Effector memory CD4-positive, alpha-beta T cell (primary cell): Measurements from ENCODE around the gene PRKCZ.

Experiments
- DNase-seq, 3 donors: peaks; one replicate each; pipeline ENCODE4 v3.0.0-alpha.2; 2020
- H3K27ac ChIP-seq: 2 replicates; pipeline ENCODE4 v1.7.0; 2013; ENCODE audit warnings: mild to moderate bottlenecking, low read length, moderate library complexity; ENCODE audit not compliant: insufficient read depth, poor library complexity, severe bottlenecking
- H3K27me3 ChIP-seq: replicated peaks from 2 replicates; pipeline ENCODE4 v1.7.0; 2013; ENCODE audit warnings: mild to moderate bottlenecking, low read length; ENCODE audit not compliant: insufficient read depth, control insufficient read depth, poor library complexity, severe bottlenecking
- H3K36me3 ChIP-seq: 2 replicates; pipeline ENCODE4 v1.7.0; 2013; ENCODE audit warnings: mild to moderate bottlenecking, low read length, moderate library complexity; ENCODE audit not compliant: control insufficient read depth, insufficient read depth
- H3K4me1 ChIP-seq: 2 replicates; pipeline ENCODE4 v1.7.0; 2013; ENCODE audit warnings: low read length, mild to moderate bottlenecking; ENCODE audit not compliant: control insufficient read depth, insufficient read depth, poor library complexity, severe bottlenecking
- H3K4me3 ChIP-seq: 2 replicates; pipeline ENCODE4 v1.7.0; 2013; ENCODE audit warnings: low read length, low read depth, mild to moderate bottlenecking; ENCODE audit not compliant: insufficient read depth, poor library complexity, severe bottlenecking
- H3K9me3 ChIP-seq: 2 replicates; pipeline ENCODE4 v1.7.0; 2013; ENCODE audit warnings: mild to moderate bottlenecking, low read length, moderate library complexity; ENCODE audit not compliant: control insufficient read depth

Gene PRKCZ

DNA sequence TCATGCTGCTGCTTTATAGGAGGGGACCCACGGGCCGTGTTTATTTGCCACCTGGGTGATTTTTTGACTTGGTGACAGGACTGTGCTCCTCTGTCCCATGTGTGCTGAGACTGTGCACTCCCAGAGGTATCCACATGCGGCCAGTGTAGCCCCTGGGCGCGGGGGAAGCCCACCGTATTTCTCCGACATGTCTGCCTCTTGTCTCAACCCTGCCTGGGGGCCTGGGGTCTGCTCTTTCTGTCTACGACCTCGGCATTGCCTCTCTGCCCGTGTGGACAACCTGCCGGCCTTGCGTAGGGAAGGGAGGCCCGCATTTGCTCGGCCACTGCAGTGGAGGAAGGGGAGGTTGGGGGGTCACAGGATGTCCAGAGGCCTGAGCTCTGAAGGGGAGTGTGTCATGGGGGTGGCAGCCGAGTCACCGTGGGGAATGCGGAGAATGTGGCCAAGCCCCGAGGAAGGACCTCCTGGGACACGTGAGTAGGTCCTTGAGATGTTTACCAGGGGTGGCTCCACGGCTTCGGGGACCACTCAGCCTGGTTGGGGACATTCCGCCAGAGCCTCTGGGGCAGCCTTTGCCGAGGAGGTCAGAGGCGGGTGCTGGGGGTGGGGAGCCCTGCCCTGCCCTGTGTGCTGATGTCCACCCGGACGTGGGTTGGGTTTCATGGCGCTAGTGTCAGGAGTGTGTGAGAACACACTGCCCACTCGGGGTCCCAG is 11.0 kb downstream of the PRKCZ start:
- H3K27ac ChIP-seq: no peak overlapping the region
- H3K4me3 ChIP-seq: no peak overlapping the region
- peaks cover 24% of the 10 kb centered on the region for H3K36me3 ChIP-seq
- no peak for DNase-seq
- no peaks in the 10 kb centered on the region for H3K9me3 ChIP-seq
- H3K4me1 ChIP-seq: no peaks in the 10 kb centered on the region
- H3K27me3 ChIP-seq: no peaks in the 10 kb centered on the region

DNA sequence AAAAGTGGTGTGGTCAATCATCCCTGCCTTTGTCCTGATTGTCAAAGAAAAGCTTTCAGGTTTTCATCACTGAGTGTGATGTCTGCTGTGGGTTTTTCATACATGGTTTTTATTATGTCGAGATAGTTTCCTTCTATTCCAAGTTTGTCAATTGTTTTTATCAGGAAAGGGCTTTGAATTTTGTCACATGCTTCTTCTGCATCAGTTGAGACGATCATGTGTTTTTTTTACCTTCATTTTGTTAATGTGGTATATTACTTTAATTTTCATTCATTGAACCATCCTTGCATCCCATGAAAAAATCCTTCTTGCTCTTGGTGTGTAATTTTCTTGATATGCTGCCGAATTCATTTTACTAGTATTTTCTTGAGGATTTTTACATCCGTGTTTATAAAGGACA is 15.5 kb downstream of the PRKCZ start:
- DNase-seq: no peak

GRCh38 chr1:2067393-2067792 is 17.2 kb downstream of the PRKCZ start:
- H3K4me1 ChIP-seq: no peaks in the 10 kb centered on the region
- DNase-seq: no peak
- H3K27ac ChIP-seq: no peak overlapping the region

More for the DNA sequence above, 15.5 kb downstream of the PRKCZ start:
- Histone ChIP-seq H3K4me1 (no peaks in the 10 kb centered on the region), H3K27me3 (no peaks in the 10 kb centered on the region), H3K4me3 (no peak overlapping the region), H3K9me3 (no peaks in the 10 kb centered on the region), H3K27ac (no peak overlapping the region), H3K36me3 (peaks cover 8% of the 10 kb centered on the region)

GRCh38 chr1:2067981-2068380 is 17.8 kb downstream of the PRKCZ start:
- Histone ChIP-seq H3K27me3 (no peaks in the 10 kb centered on the region), H3K4me1 (no peaks in the 10 kb centered on the region), H3K9me3 (no peaks in the 10 kb centered on the region), H3K27ac (no peak overlapping the region), H3K4me3 (no peak overlapping the region), H3K36me3 (no peaks in the 10 kb centered on the region)
- DNase-seq: no peak

More at GRCh38 chr1:2067393-2067792, 17.2 kb downstream of the PRKCZ start:
- Histone ChIP-seq H3K9me3 (no peaks in the 10 kb centered on the region), H3K27me3 (no peaks in the 10 kb centered on the region), H3K36me3 (no peaks in the 10 kb centered on the region), H3K4me3 (no peak overlapping the region)

- no peak for DNase-seq
- Histone ChIP-seq H3K9me3 (no peaks in the 10 kb centered on the region), H3K4me3 (no peak overlapping the region), H3K27ac (no peak overlapping the region), H3K36me3 (no peaks in the 10 kb centered on the region), H3K4me1 (no peaks in the 10 kb centered on the region), H3K27me3 (no peaks in the 10 kb centered on the region)
These were observed 18.7 kb downstream of the PRKCZ start for GRCh38 chr1:2068951-2069350.

DNA sequence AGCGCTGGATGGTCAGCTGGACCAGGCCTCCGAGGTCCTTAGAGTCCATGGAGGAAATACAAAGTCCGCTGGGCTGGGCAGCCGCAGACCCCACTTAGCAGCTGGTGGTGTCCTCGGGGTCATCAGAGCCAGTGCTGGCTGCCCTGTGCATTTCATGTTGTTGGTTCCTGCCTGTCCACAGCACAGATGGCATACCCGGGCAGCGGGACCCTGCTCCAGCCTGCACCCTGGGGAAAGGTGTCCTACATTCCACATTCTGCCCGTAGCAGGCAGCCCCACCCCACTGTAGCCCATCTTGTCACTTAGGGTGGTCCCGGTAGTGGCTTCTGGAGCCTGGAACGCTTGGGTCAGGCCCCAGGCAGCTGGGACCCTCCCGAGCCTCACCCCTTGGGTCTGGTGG is 19.8 kb downstream of the PRKCZ start:
- no peak for DNase-seq
- Histone ChIP-seq H3K4me1 (no peaks in the 10 kb centered on the region), H3K27ac (no peak overlapping the region), H3K4me3 (no peak overlapping the region), H3K9me3 (no peaks in the 10 kb centered on the region), H3K36me3 (no peaks in the 10 kb centered on the region), H3K27me3 (no peaks in the 10 kb centered on the region)

GRCh38 chr1:2070800-2071530 is 20.8 kb downstream of the PRKCZ start:
- no peak for DNase-seq
- Histone ChIP-seq H3K4me1 (no peaks in the 10 kb centered on the region), H3K36me3 (no peaks in the 10 kb centered on the region), H3K27me3 (no peaks in the 10 kb centered on the region), H3K9me3 (no peaks in the 10 kb centered on the region), H3K4me3 (no peak overlapping the region), H3K27ac (no peak overlapping the region)

DNA sequence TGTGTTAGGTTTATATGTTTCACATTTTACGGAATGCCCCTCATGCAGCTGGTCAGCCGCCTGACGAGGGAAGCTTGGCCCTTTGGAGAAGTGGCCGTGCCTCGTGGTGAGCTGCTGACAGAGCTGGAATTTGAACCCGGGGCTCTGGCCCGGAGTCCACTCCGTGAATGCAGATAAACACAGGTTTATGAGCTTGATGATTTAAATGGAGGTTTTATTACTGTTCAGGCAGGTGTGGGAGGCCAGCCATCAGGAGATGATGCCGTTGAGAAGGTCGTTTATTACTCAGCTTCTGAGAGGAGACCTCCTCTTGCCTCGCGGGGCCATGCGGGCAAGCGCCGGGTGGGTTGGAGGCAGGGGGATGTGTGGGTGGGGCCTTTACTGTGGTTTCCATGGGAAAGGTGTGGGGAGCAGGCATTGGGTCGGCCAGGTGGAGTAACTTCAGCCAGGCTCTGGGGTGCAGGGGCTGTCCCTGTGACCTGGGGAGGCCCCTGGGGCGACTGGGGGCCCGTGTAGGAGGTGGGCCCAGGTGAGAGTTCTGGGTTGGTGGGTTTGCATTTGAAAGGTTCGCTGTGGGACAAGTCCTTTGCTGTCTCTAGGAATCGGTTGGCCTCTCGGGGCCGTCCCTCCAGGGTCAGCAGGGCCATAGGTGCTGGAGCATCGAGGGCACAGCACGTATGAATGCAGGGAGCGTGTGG is 22.0 kb downstream of the PRKCZ start:
- no peaks in the 10 kb centered on the region for H3K4me1 ChIP-seq
- no peaks in the 10 kb centered on the region for H3K9me3 ChIP-seq
- no peak overlapping the region for H3K4me3 ChIP-seq
- no peak overlapping the region for H3K27ac ChIP-seq
- peaks cover 3% of the 10 kb centered on the region for H3K36me3 ChIP-seq
- no peak for DNase-seq
- no peaks in the 10 kb centered on the region for H3K27me3 ChIP-seq

DNA sequence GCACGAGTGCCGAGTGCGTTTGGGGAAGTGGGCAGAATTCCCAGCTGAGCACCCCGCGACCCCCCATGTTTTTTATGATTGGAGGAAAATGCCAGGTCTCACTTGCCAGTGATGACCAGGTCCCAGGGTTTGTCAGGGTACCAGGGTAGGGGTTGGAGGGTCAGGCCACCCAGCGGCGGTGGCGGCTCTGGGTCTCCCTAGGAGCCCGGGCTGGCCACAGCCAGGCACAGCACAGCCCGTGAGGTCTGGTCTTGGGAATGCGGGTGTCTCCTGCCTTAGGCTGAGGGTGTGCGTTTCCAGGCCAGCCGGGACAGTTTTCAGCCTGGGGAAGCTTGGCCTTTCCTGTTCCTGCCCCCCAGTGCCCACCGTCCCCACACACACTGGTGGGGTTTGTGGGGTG is 22.7 kb downstream of the PRKCZ start:
- Histone ChIP-seq H3K4me3 (no peak overlapping the region), H3K27ac (no peak overlapping the region), H3K27me3 (no peaks in the 10 kb centered on the region), H3K36me3 (peaks cover 6% of the 10 kb centered on the region), H3K9me3 (peaks cover 3% of the 10 kb centered on the region), H3K4me1 (no peaks in the 10 kb centered on the region)
- no peak for DNase-seq
